Measurements from ENCODE around the gene RMND5B.

Gene RMND5B

GRCh38 chr5:178147406-178147805, 16.6 kb downstream of the RMND5B start:
- DNase-seq (ENCODE audit: low read depth), result no peak
- no peak overlapping the region for H3K4me3 ChIP-seq (ENCODE audit: low read depth, low read length)
- no peak for TF ChIP-seq CTCF (IDR thresholded peaks at IDR 0.05; ENCODE audit: low read depth, low read length, missing control alignments)

DNA sequence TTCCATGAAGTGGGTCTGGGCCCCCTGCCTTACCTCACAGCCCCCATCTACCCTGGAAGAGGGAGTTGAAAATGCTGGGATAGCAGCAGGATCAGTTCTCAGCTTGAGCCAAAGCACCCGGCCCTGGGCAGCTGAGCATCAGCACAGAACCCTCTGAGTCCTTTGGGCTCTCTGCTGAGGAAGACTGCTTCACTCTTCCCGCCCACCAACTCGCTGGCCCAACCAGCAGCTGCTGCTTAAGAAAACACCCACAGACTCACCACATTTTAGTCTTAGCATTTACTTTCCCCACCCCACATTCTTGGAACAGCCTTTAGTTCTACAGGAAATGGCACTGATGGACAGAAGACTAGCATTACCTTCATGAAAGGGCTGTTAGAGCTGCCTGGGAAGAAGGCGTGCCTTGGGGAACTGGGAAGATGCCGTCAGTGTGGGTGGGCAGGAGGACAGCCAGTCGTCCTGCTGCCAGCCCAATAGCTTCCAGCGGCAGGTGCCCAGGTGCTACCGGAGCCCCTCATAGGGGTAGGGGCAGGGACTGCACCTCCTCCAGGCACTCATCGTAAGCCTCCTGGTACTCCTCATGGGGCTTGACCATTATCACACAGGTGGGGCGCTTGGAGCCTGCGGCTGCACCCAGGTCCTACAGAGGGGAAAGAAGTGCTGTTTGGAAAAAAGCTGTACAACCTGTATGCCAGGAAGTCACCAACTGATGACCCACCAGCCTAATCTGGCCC, 18.6 kb downstream of the RMND5B start:
- H3K4me3 ChIP-seq (ENCODE audit: low read depth, low read length), result no peak overlapping the region
- TF ChIP-seq CTCF (IDR thresholded peaks at IDR 0.05; ENCODE audit: low read depth, low read length, missing control alignments), result no peak
- DNase-seq (ENCODE audit: low read depth), result no peak

DNA sequence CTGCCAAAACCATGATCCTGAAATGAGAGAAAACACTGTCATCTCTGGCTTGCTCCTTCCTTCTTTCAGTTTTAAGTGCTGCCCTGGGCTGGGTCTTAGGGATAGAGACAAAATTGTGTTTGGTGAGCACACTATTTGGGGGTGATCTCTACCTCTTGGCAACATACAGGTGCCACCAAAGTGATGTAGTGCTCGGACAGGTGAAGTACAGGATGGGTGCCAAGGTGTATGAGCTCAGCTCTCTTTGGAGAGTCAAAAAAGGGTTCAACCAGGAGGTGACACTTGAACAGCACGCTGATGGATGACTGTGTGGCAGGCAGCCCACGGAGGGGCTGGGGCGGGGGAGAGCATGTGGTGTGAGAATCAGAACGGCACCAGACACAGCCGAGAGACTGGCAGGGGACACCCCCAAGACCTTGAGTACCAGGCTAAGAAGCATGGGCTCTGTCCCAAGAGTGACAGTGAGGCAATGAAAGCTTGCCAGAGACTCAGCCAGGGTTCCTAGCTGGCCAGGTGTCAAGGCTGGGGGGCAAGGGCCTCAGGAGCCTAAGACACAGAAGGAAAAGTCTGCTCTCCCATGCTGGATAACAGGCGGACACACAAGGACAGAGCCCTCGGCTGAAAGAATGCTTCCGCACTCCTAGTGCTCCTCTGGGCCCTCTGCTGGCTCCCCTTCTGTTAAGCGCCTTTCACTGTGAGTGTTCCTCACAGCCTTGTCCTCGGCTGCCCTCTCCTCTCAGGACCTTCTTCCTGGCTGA, 20.3 kb downstream of the RMND5B start:
- no peak for DNase-seq (ENCODE audit: low read depth)
- no peak for TF ChIP-seq CTCF (IDR thresholded peaks at IDR 0.05; ENCODE audit: low read depth, low read length, missing control alignments)
- no peak overlapping the region for H3K4me3 ChIP-seq (ENCODE audit: low read depth, low read length)

GRCh38 chr5:178152491-178153444, 22.0 kb downstream of the RMND5B start:
- TF ChIP-seq CTCF (IDR thresholded peaks at IDR 0.05; ENCODE audit: low read depth, low read length, missing control alignments), result no peak
- H3K4me3 ChIP-seq (ENCODE audit: low read depth, low read length), result peak overlapping the region; percentile 95
- DNase-seq (ENCODE audit: low read depth), result no peak

DNA sequence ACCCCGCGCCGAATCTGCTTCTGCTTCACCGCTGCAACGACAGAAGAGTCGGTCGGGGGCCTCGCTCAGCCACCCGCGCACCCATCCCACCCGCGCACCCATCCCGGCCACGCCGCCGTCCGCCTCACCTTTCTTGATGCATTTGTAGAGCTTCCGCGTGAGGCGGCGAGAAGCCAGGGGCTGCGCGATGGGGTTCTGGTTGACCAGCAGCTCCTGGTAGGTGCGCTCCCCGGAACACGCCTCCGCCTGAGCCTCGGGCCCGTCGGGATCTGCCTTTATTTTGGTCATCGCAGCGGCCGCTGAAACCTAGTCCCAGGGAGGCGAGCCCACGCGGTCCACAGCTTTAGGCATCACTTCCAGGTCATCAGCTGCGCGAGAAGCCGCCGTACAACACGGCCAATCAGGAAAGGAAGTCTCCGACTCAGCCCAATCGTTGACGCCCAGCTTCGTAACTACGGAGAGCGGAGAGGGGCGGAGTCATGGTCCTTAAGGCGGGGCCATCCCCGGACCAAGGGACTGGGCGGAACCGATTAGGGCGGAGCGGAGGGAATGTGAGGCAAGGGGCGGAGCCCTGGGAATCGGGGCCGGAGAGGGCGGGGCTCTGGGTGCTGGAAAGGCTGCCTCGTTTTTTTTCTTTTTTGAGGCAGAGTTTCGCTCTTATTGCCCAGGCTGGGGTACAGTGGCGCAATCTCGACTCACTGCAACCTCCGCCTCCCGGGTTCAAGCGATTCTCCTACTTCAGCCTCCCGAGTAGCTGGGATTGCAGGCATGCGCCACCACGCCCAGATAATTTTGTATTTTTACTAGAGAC, 22.9 kb downstream of the RMND5B start, which contains the start of gene NHP2:
Gene NHP2 (minus strand): TSS at position 356 of the 811 bp plus-strand sequence. CDS start 68 bp downstream, at position 288.
- peak within 1 kb of the TSS; percentile 95 for H3K4me3 ChIP-seq (ENCODE audit: low read depth, low read length)
- no peak for TF ChIP-seq CTCF (IDR thresholded peaks at IDR 0.05; ENCODE audit: low read depth, low read length, missing control alignments)
- DNase-seq (ENCODE audit: low read depth), result peak; percentile 93

DNA sequence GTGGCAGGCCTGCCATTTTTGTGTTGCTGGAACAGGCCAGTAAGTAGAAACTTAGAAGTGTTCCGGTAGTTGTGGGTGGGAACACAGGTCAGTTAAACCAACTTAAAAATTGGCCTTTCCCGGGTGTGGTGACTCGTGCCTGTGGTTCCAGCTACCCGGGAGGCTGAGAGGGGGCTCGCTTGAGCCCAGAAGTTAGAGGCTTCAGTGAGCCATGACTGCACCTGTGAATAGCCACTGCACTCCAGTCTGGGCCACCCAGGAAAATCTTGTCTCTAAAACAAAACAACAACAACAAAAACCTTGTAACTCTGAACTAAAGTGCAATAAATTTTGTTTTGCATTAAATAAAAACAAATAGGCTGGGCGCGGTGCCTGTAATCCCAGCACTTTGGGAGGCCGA, 24.3 kb downstream of the RMND5B start:
- no peak for TF ChIP-seq CTCF (IDR thresholded peaks at IDR 0.05; ENCODE audit: low read depth, low read length, missing control alignments)
- no peak overlapping the region for H3K4me3 ChIP-seq (ENCODE audit: low read depth, low read length)
- DNase-seq (ENCODE audit: low read depth), result no peak

All from GM12864 (cell line).